Measurements from ENCODE around the gene PRPF4. TPM values are rescaled to one million over a fixed set of nuclear protein-coding genes. Genes with fewer than 3 reads are reported as not detected.
A peak's percentile ranks its signal among the peaks of the same experiment; 100 is the strongest.

The PRPF4 gene
- total and polyA plus RNA-seq, 4 donors: 5.0 to 11.9 (median 10.4) TPM

GRCh38 chr9:113269871-113270270 lies 5.6 kb upstream of the PRPF4 start (continued):
- TF ChIP-seq ZBTB33 (IDR thresholded peaks at IDR 0.05): no peak

GRCh38 chr9:113274474-113275156 lies 843 bp upstream of the PRPF4 start:
- H3K27me3 ChIP-seq (ENCODE audit: control insufficient read depth in 4 of 4, insufficient read depth in 4 of 4, low read length in 3 of 4): no peaks in the 10 kb centered on the region
- peak overlapping the region; percentile 88 to 89 for H3K9ac ChIP-seq (ENCODE audit: low read depth in 1 of 2, low read length in 2 of 2)
- H3K27ac ChIP-seq (ENCODE audit: low read depth in 1 of 2, low read length in 2 of 2): peak overlapping the region; percentile 88 to 97
- peaks cover 4 to 36% (median 26%) of the 10 kb centered on the region in 4 donors for H3K4me1 ChIP-seq (ENCODE audit: control insufficient read depth in 4 of 4, insufficient read depth in 4 of 4, low read length in 3 of 4)
- TF ChIP-seq CTCF (IDR thresholded peaks at IDR 0.05; ENCODE audit: low read depth, low read length, missing input control) (peak; percentile 62), RAD21 (IDR thresholded peaks at IDR 0.05) (peak; percentile 83 to 84), RXRA (IDR thresholded peaks at IDR 0.05) (no peak), REST (IDR thresholded peaks at IDR 0.05) (no peak), JUND (IDR thresholded peaks at IDR 0.05) (no peak), NR2F2 (IDR thresholded peaks at IDR 0.05) (peak; percentile 67), HNF4A (conservative IDR thresholded peaks at IDR 0.05) (peak; percentile 16 to 32)
- no peaks in the 10 kb centered on the region for H3K9me3 ChIP-seq (ENCODE audit: control insufficient read depth in 4 of 4, low read length in 3 of 4)
- DNase-seq (ENCODE audit: low spot score): no peak
- peaks cover 12 to 30% (median 25%) of the 10 kb centered on the region in 4 donors for H3K36me3 ChIP-seq (ENCODE audit: control insufficient read depth in 4 of 4, insufficient read depth in 3 of 4, low read depth in 1 of 4, low read length in 3 of 4)
- WGBS: 0% methylated on average over 15 of the region's 15 CpGs
- peak overlapping the region; percentile 77 to 97 (median 94) for H3K4me3 ChIP-seq (ENCODE audit: low read depth in 1 of 3, low read length in 3 of 3)

GRCh38 chr9:113278840-113279239 lies 3.4 kb downstream of the PRPF4 start:
- Histone ChIP-seq H3K36me3 (ENCODE audit: control insufficient read depth in 4 of 4, insufficient read depth in 3 of 4, low read depth in 1 of 4, low read length in 3 of 4) (peaks cover 11 to 44% (median 37%) of the 10 kb centered on the region in 4 donors), H3K4me1 (ENCODE audit: control insufficient read depth in 4 of 4, insufficient read depth in 4 of 4, low read length in 3 of 4) (peaks cover 4 to 29% (median 18%) of the 10 kb centered on the region in 4 donors), H3K27me3 (ENCODE audit: control insufficient read depth in 4 of 4, insufficient read depth in 4 of 4, low read length in 3 of 4) (no peaks in the 10 kb centered on the region), H3K9me3 (ENCODE audit: control insufficient read depth in 4 of 4, low read length in 3 of 4) (no peaks in the 10 kb centered on the region), H3K27ac (ENCODE audit: low read depth in 1 of 2, low read length in 2 of 2) (no peak overlapping the region), H3K4me3 (ENCODE audit: low read depth in 1 of 3, low read length in 3 of 3) (no peak overlapping the region), H3K9ac (ENCODE audit: low read depth in 1 of 2, low read length in 2 of 2) (no peak overlapping the region)
- WGBS: 61% methylated on average over 4 of the region's 4 CpGs
- TF ChIP-seq RXRA (IDR thresholded peaks at IDR 0.05) (no peak), ATF3 (IDR thresholded peaks at IDR 0.05) (no peak), FOXA1 (IDR thresholded peaks at IDR 0.05) (no peak), JUND (IDR thresholded peaks at IDR 0.05) (peak in 1 of 2 donors; percentile 13), HNF4A (conservative IDR thresholded peaks at IDR 0.05) (peak in 1 of 2 donors; percentile 10)
- no peak for DNase-seq (ENCODE audit: low spot score)
